ENCODE results near the gene TEDC2. TPM values are rescaled to one million over a fixed set of nuclear protein-coding genes. Genes with fewer than 3 reads are reported as not detected.
A peak's percentile ranks its signal among the peaks of the same experiment; 100 is the strongest.

The TEDC2 gene
- total RNA-seq, 1 experiment from 2014 or later = 35.5 TPM

GRCh38 chr16:2476345-2476720, 16.4 kb downstream of the TEDC2 start:
- Histone ChIP-seq H2AFZ (ENCODE audit: low read length) (no peak overlapping the region), H3K27ac (ENCODE audit: low read length) (no peak overlapping the region), H3K4me1 (ENCODE audit: insufficient read depth, low read length) (no peaks in the 10 kb centered on the region; the same call in 1 of the 2 replicates), H3K9me2 (replicated peaks; ENCODE audit: low read length) (no peaks in the 10 kb centered on the region), H3K36me3 (ENCODE audit: low read depth, low read length) (no peaks in the 10 kb centered on the region), H3K4me2 (ENCODE audit: low read length) (peak overlapping the region; percentile 89), H3K79me2 (ENCODE audit: low read length) (peaks cover 33% of the 10 kb centered on the region), H3K27me3 (ENCODE audit: low read length) (no peaks in the 10 kb centered on the region), H3K9me3 (ENCODE audit: low read length) (no peaks in the 10 kb centered on the region), H3F3A (ENCODE audit: low read length, unreplicated experiment) (no peaks in the 10 kb centered on the region), H4K20me1 (ENCODE audit: low read length) (no peaks in the 10 kb centered on the region), H3K9ac (ENCODE audit: low read length) (no peak overlapping the region), H3K4me3 (ENCODE audit: low read length) (peak overlapping the region; percentile 69)
- BruUV-seq (replicated peaks) = no TSS peak
- POLR2A ChIA-PET (ENCODE audit: unreplicated experiment) = no interaction called here
- DNase-seq (no peak), ATAC-seq (no peak)
- TF ChIP-seq EZH2 (IDR thresholded peaks at IDR 0.05; ENCODE audit: low read length, unreplicated experiment) (no peak), EZH2phosphoT487 (IDR thresholded peaks at IDR 0.05; ENCODE audit: borderline replicate concordance, low read length) (no peak)
- TF ChIP-seq, protein P1, sequence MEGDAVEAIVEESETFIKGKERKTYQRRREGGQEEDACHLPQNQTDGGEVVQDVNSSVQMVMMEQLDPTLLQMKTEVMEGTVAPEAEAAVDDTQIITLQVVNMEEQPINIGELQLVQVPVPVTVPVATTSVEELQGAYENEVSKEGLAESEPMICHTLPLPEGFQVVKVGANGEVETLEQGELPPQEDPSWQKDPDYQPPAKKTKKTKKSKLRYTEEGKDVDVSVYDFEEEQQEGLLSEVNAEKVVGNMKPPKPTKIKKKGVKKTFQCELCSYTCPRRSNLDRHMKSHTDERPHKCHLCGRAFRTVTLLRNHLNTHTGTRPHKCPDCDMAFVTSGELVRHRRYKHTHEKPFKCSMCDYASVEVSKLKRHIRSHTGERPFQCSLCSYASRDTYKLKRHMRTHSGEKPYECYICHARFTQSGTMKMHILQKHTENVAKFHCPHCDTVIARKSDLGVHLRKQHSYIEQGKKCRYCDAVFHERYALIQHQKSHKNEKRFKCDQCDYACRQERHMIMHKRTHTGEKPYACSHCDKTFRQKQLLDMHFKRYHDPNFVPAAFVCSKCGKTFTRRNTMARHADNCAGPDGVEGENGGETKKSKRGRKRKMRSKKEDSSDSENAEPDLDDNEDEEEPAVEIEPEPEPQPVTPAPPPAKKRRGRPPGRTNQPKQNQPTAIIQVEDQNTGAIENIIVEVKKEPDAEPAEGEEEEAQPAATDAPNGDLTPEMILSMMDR (conservative IDR thresholded peaks at IDR 0.05; ENCODE audit: low read depth, low read length) = no peak
- intact Hi-C loops (cut with micrococcal nuclease) = no loop called here
- CTCF ChIA-PET = no interaction called here

- no peak for TF ChIP-seq EZH2phosphoT487 (IDR thresholded peaks at IDR 0.05; ENCODE audit: borderline replicate concordance, low read length)
- TF ChIP-seq, protein P1 (conservative IDR thresholded peaks at IDR 0.05; ENCODE audit: low read depth, low read length) = no peak
- TF ChIP-seq EZH2 (IDR thresholded peaks at IDR 0.05; ENCODE audit: low read length, unreplicated experiment) = no peak
- H3K9me3 ChIP-seq (ENCODE audit: low read length) = no peaks in the 10 kb centered on the region
- no peaks in the 10 kb centered on the region for H4K20me1 ChIP-seq (ENCODE audit: low read length)
- no peak overlapping the region for H3K9ac ChIP-seq (ENCODE audit: low read length)
- ATAC-seq (no peak), DNase-seq (no peak)
- H3K9me2 ChIP-seq (replicated peaks; ENCODE audit: low read length) = no peaks in the 10 kb centered on the region
- no peak overlapping the region for H3K27ac ChIP-seq (ENCODE audit: low read length)
- H3F3A ChIP-seq (ENCODE audit: low read length, unreplicated experiment) = no peaks in the 10 kb centered on the region
- no peaks in the 10 kb centered on the region for H3K36me3 ChIP-seq (ENCODE audit: low read depth, low read length)
- ChIA-PET CTCF (no interaction called here), POLR2A (ENCODE audit: unreplicated experiment) (no interaction called here)
- no peak overlapping the region for H2AFZ ChIP-seq (ENCODE audit: low read length)
- H3K4me3 ChIP-seq (ENCODE audit: low read length) = no peak overlapping the region
- BruUV-seq (replicated peaks) = TSS peak; percentile 43
- peaks cover 33% of the 10 kb centered on the region for H3K79me2 ChIP-seq (ENCODE audit: low read length)
- no peaks in the 10 kb centered on the region; the same call in 1 of the 2 replicates for H3K4me1 ChIP-seq (ENCODE audit: insufficient read depth, low read length)
- H3K27me3 ChIP-seq (ENCODE audit: low read length) = no peaks in the 10 kb centered on the region
- H3K4me2 ChIP-seq (ENCODE audit: low read length) = no peak overlapping the region
- intact Hi-C loops (cut with micrococcal nuclease) = no loop called here
Measured at GRCh38 chr16:2476741-2477140, 16.8 kb downstream of the TEDC2 start.

DNA sequence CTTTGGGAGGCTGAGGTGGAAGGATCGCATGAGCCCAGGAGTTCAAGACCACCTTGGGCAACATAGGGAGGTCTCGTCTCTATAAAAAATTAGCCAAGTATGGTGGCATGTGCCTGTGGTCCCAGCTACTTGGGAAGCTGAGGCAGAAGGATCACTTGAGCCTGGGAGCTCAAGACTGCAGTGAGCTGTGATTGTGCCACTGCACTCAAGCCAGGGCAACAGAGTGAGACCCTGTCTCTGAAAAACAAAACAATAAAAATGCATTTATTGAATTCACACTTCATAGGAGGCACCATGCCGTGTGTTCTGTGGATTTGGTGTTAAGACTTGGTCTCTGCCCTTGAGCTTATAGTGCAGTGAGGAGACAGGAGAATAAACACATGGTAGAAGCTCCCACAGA, 17.4 kb downstream of the TEDC2 start:
- Histone ChIP-seq H3F3A (ENCODE audit: low read length, unreplicated experiment) (no peaks in the 10 kb centered on the region), H3K27ac (ENCODE audit: low read length) (no peak overlapping the region), H3K27me3 (ENCODE audit: low read length) (no peaks in the 10 kb centered on the region), H3K9ac (ENCODE audit: low read length) (no peak overlapping the region), H3K36me3 (ENCODE audit: low read depth, low read length) (no peaks in the 10 kb centered on the region), H3K9me2 (replicated peaks; ENCODE audit: low read length) (no peaks in the 10 kb centered on the region), H3K79me2 (ENCODE audit: low read length) (peaks cover 33% of the 10 kb centered on the region), H2AFZ (ENCODE audit: low read length) (no peak overlapping the region), H3K4me2 (ENCODE audit: low read length) (no peak overlapping the region), H3K9me3 (ENCODE audit: low read length) (no peaks in the 10 kb centered on the region), H3K4me3 (ENCODE audit: low read length) (no peak overlapping the region), H3K4me1 (ENCODE audit: insufficient read depth, low read length) (no peaks in the 10 kb centered on the region; the same call in 1 of the 2 replicates), H4K20me1 (ENCODE audit: low read length) (no peaks in the 10 kb centered on the region)
- ChIA-PET CTCF (no interaction called here), POLR2A (ENCODE audit: unreplicated experiment) (no interaction called here)
- no peak for DNase-seq
- TF ChIP-seq EZH2 (IDR thresholded peaks at IDR 0.05; ENCODE audit: low read length, unreplicated experiment) (no peak), EZH2phosphoT487 (IDR thresholded peaks at IDR 0.05; ENCODE audit: borderline replicate concordance, low read length) (no peak)
- TF ChIP-seq, protein P1 (conservative IDR thresholded peaks at IDR 0.05; ENCODE audit: low read depth, low read length) = no peak
- BruUV-seq (replicated peaks) = no TSS peak
- intact Hi-C loops (cut with micrococcal nuclease) = no loop called here
- ATAC-seq = no peak

Measured in PC-3 (cell line).